Activated naive CD4-positive, alpha-beta T cell treated with anti-CD3 and anti-CD28 coated beads, Interleukin-2, amount 50 U/mL, for 24 hours (primary cell): Measurements from ENCODE around the gene SPG11.
"Not testable (repeated sequence)": the region's sequence is repeated elsewhere in the genome, so short reads cannot be mapped to it uniquely, and the experiment has no call there.

Experiments
- H3K27ac Mint-ChIP-seq: one replicate; pipeline ENCODE4 v1.8.0; 2021; ENCODE audit warnings: mild to moderate bottlenecking, mixed read lengths
- H3K27me3 Mint-ChIP-seq: one replicate; pipeline ENCODE4 v1.8.0; 2021; ENCODE audit warnings: mixed read lengths
- H3K36me3 Mint-ChIP-seq: one replicate; pipeline ENCODE4 v1.8.0; 2021; ENCODE audit warnings: mixed read lengths
- H3K4me1 Mint-ChIP-seq: one replicate; pipeline ENCODE4 v1.8.0; 2021; ENCODE audit warnings: mixed read lengths
- H3K4me3 Mint-ChIP-seq: one replicate; pipeline ENCODE4 v1.8.0; 2021; ENCODE audit warnings: mild to moderate bottlenecking, mixed read lengths
- H3K9me3 Mint-ChIP-seq: one replicate; pipeline ENCODE4 v1.8.0; 2021; ENCODE audit warnings: mixed read lengths

SPG11 gene

GRCh38 chr15:44694416-44694815 lies 31.0 kb upstream of the SPG11 start:
- H3K36me3 Mint-ChIP-seq = peaks cover under 1% of the 10 kb centered on the region
- peaks cover 43% of the 10 kb centered on the region for H3K4me1 Mint-ChIP-seq
- no peak overlapping the region for H3K27ac Mint-ChIP-seq
- no peak overlapping the region for H3K4me3 Mint-ChIP-seq
- peaks cover 5% of the 10 kb centered on the region for H3K9me3 Mint-ChIP-seq
- no peaks in the 10 kb centered on the region for H3K27me3 Mint-ChIP-seq

GRCh38 chr15:44692659-44693058 lies 29.2 kb upstream of the SPG11 start:
- Mint-ChIP-seq H3K4me1 (peaks cover 53% of the 10 kb centered on the region), H3K27me3 (no peaks in the 10 kb centered on the region), H3K4me3 (no peak overlapping the region), H3K36me3 (peaks cover 7% of the 10 kb centered on the region), H3K9me3 (no peaks in the 10 kb centered on the region), H3K27ac (no peak overlapping the region)

- peaks cover 19% of the 10 kb centered on the region for H3K36me3 Mint-ChIP-seq
- peaks cover 10% of the 10 kb centered on the region for H3K9me3 Mint-ChIP-seq
- H3K4me1 Mint-ChIP-seq = peaks cover 55% of the 10 kb centered on the region
- peak overlapping the region; percentile 65 for H3K27ac Mint-ChIP-seq
- H3K4me3 Mint-ChIP-seq, H3K27me3 Mint-ChIP-seq: not testable (repeated sequence)
Measured at GRCh38 chr15:44690245-44690644, 26.8 kb upstream of the SPG11 start.

- H3K27me3 Mint-ChIP-seq, H3K4me3 Mint-ChIP-seq: not testable (repeated sequence)
- peak overlapping the region; percentile 19 for H3K27ac Mint-ChIP-seq
- H3K4me1 Mint-ChIP-seq = peaks cover 56% of the 10 kb centered on the region
- peaks cover 13% of the 10 kb centered on the region for H3K9me3 Mint-ChIP-seq
- peaks cover 22% of the 10 kb centered on the region for H3K36me3 Mint-ChIP-seq
Measured at GRCh38 chr15:44689318-44689717, 25.9 kb upstream of the SPG11 start.

- not testable (repeated sequence) for H3K27me3 Mint-ChIP-seq
- peaks cover 38% of the 10 kb centered on the region for H3K36me3 Mint-ChIP-seq
- H3K9me3 Mint-ChIP-seq = peaks cover 37% of the 10 kb centered on the region
- peak overlapping the region; percentile 61 for H3K4me3 Mint-ChIP-seq
- peak overlapping the region; percentile 80 for H3K27ac Mint-ChIP-seq
- peaks cover 92% of the 10 kb centered on the region for H3K4me1 Mint-ChIP-seq
Measured at GRCh38 chr15:44682809-44683682, 19.6 kb upstream of the SPG11 start.

GRCh38 chr15:44682211-44682610 lies 18.7 kb upstream of the SPG11 start:
- peak overlapping the region; percentile 55 for H3K27ac Mint-ChIP-seq
- H3K4me3 Mint-ChIP-seq = peak overlapping the region; percentile 55
- H3K4me1 Mint-ChIP-seq = peaks cover 93% of the 10 kb centered on the region
- H3K36me3 Mint-ChIP-seq = peaks cover 33% of the 10 kb centered on the region
- H3K27me3 Mint-ChIP-seq = no peaks in the 10 kb centered on the region
- H3K9me3 Mint-ChIP-seq = peaks cover 37% of the 10 kb centered on the region

GRCh38 chr15:44676676-44677075 lies 13.2 kb upstream of the SPG11 start:
- Mint-ChIP-seq H3K27ac (peak overlapping the region; percentile 92), H3K27me3 (no peaks in the 10 kb centered on the region), H3K4me3 (peak overlapping the region; percentile 78), H3K4me1 (peaks cover 89% of the 10 kb centered on the region), H3K36me3 (peaks cover 8% of the 10 kb centered on the region), H3K9me3 (peaks cover 11% of the 10 kb centered on the region)

GRCh38 chr15:44675911-44676310 lies 12.4 kb upstream of the SPG11 start:
- Mint-ChIP-seq H3K27me3 (no peaks in the 10 kb centered on the region), H3K4me3 (peak overlapping the region; percentile 51), H3K27ac (peak overlapping the region; percentile 92), H3K36me3 (peaks cover 3% of the 10 kb centered on the region), H3K9me3 (peaks cover 6% of the 10 kb centered on the region), H3K4me1 (peaks cover 89% of the 10 kb centered on the region)

- Mint-ChIP-seq H3K27ac (peak overlapping the region; percentile 65), H3K27me3 (no peaks in the 10 kb centered on the region), H3K36me3 (no peaks in the 10 kb centered on the region), H3K4me3 (no peak overlapping the region), H3K9me3 (no peaks in the 10 kb centered on the region), H3K4me1 (peaks cover 91% of the 10 kb centered on the region)
Measured at GRCh38 chr15:44673639-44674038, 10.2 kb upstream of the SPG11 start.

GRCh38 chr15:44670087-44670950 lies 6.9 kb upstream of the SPG11 start:
- Mint-ChIP-seq H3K4me3 (peak overlapping the region; percentile 39), H3K27me3 (no peaks in the 10 kb centered on the region), H3K4me1 (peaks cover 89% of the 10 kb centered on the region), H3K27ac (peak overlapping the region; percentile 94), H3K9me3 (no peaks in the 10 kb centered on the region), H3K36me3 (peaks cover 5% of the 10 kb centered on the region)

- Mint-ChIP-seq H3K27me3 (no peaks in the 10 kb centered on the region), H3K4me1 (peaks cover 89% of the 10 kb centered on the region), H3K9me3 (no peaks in the 10 kb centered on the region), H3K4me3 (no peak overlapping the region), H3K36me3 (peaks cover 5% of the 10 kb centered on the region), H3K27ac (peak overlapping the region; percentile 95)
Measured at GRCh38 chr15:44668921-44669320, 5.5 kb upstream of the SPG11 start.

- Mint-ChIP-seq H3K36me3 (peaks cover 5% of the 10 kb centered on the region), H3K27ac (peak overlapping the region; percentile 98), H3K27me3 (no peaks in the 10 kb centered on the region), H3K9me3 (no peaks in the 10 kb centered on the region), H3K4me1 (peaks cover 77% of the 10 kb centered on the region), H3K4me3 (peak overlapping the region; percentile 89)
Measured at GRCh38 chr15:44667039-44667360, 3.5 kb upstream of the SPG11 start.

GRCh38 chr15:44666210-44667038 lies 3.0 kb upstream of the SPG11 start:
- peak overlapping the region; percentile 89 for H3K4me3 Mint-ChIP-seq
- H3K4me1 Mint-ChIP-seq = peaks cover 76% of the 10 kb centered on the region
- H3K9me3 Mint-ChIP-seq = no peaks in the 10 kb centered on the region
- no peaks in the 10 kb centered on the region for H3K27me3 Mint-ChIP-seq
- H3K27ac Mint-ChIP-seq = peak overlapping the region; percentile 98
- peaks cover 6% of the 10 kb centered on the region for H3K36me3 Mint-ChIP-seq

- peak overlapping the region; percentile 96 for H3K4me3 Mint-ChIP-seq
- H3K36me3 Mint-ChIP-seq = peaks cover 10% of the 10 kb centered on the region
- H3K9me3 Mint-ChIP-seq = no peaks in the 10 kb centered on the region
- no peaks in the 10 kb centered on the region for H3K27me3 Mint-ChIP-seq
- H3K27ac Mint-ChIP-seq = peak overlapping the region; percentile 95
- H3K4me1 Mint-ChIP-seq = peaks cover 59% of the 10 kb centered on the region
Measured at GRCh38 chr15:44662478-44663409, 718 bp downstream of the SPG11 start.
